GM12878 (cell line): ENCODE data around the gene COQ3. TPM values are rescaled to one million over a fixed set of nuclear protein-coding genes. Genes with fewer than 3 reads are reported as not detected.
A peak's percentile ranks its signal among the peaks of the same experiment; 100 is the strongest.

Experiments used
- CBX5 ChIP-seq: sonication (generic); IDR thresholded peaks from 2 replicates; pipeline ENCODE4 v1.6.1; 2016; ENCODE audit warnings: low read depth, moderate library complexity, mild to moderate bottlenecking, inconsistent platforms
- EZH2 ChIP-seq: IDR thresholded peaks from 2 replicates; pipeline ENCODE4 v1.6.1; 2012; ENCODE audit warnings: low read depth, mild to moderate bottlenecking, control low read depth, inconsistent platforms, low read length, borderline replicate concordance; ENCODE audit not compliant: control insufficient read depth
- GABPA ChIP-seq: IDR thresholded peaks from 2 replicates; pipeline ENCODE4 v1.6.1; 2014; ENCODE audit warnings: antibody characterized with exemption, low read depth, mild to moderate bottlenecking, inconsistent platforms
- GATAD2B ChIP-seq: fragments of 450-650 bp; conservative IDR thresholded peaks from 2 replicates; pipeline ENCODE4 v1.6.1; 2017; ENCODE audit warnings: low read depth, mild to moderate bottlenecking, moderate library complexity
- HCFC1 ChIP-seq: fragments of 150-350 bp; IDR thresholded peaks from 2 replicates; pipeline ENCODE4 v1.6.1; 2014; ENCODE audit warnings: low read length
- LARP7 ChIP-seq: fragments of 450-650 bp; IDR thresholded peaks from 2 replicates; pipeline ENCODE4 v1.6.1; 2017; ENCODE audit warnings: mild to moderate bottlenecking
- MYC ChIP-seq: IDR thresholded peaks from 2 replicates; pipeline ENCODE4 v1.6.1; 2011; ENCODE audit warnings: mild to moderate bottlenecking, low read length, moderate library complexity, inconsistent platforms; ENCODE audit not compliant: insufficient read depth, insufficient replicate concordance, insufficient read length, severe bottlenecking
- NBN ChIP-seq: fragments of 450-650 bp; IDR thresholded peaks from 2 replicates; pipeline ENCODE4 v1.6.1; 2016
- NFYA ChIP-seq: IDR thresholded peaks from 2 replicates; pipeline ENCODE4 v1.6.1; 2011; ENCODE audit warnings: low read depth, mild to moderate bottlenecking, low read length, improper control_type of control experiment, borderline replicate concordance
- POU2F2 ChIP-seq: IDR thresholded peaks from 3 replicates; pipeline ENCODE4 v1.6.1; 2011; ENCODE audit warnings: low read depth, mild to moderate bottlenecking, low read length, borderline replicate concordance
- RELA ChIP-seq: fragments of 450-650 bp; IDR thresholded peaks from 2 replicates; pipeline ENCODE4 v1.8.0; 2014; ENCODE audit warnings: borderline replicate concordance; ENCODE audit not compliant: partially characterized antibody
- SUZ12 ChIP-seq: fragments of 200-600 bp; sonication (generic); IDR thresholded peaks from one replicate; pipeline ENCODE4 v1.6.1; 2018; ENCODE audit warnings: antibody characterized with exemption, mild to moderate bottlenecking; ENCODE audit not compliant: unreplicated experiment
- polyA plus RNA-seq, 11 experiments: library from polyadenylated mRNA; depleted of rRNA in 4 of 11; unstranded in 6 of 11; stranded (reverse) in 5 of 11; fragments of >200 nt; fragmentation: Nextera tagmentation in 4 of 11; fragmentation: Illumina TruSeq in 1 of 11; extraction: Ambion mirVana in 4 of 11; extraction: Trizol in 1 of 11; gene quantifications; 1 replicate in 1 of 11; 2 replicates in 10 of 11; pipeline versions ENCODE4 v1.2.1 to v1.2.3, GENCODE V29; 2011 to 2016; ENCODE audit warnings: inconsistent platforms in 2 of 11, missing spikeins in 2 of 11, low read depth in 1 of 11
- total RNA-seq, 4 experiments: library from RNA; depleted of rRNA in 3 of 4; stranded (reverse); fragments of >200 nt in 3 of 4; fragmentation: Illumina TruSeq in 1 of 4; extraction: Trizol in 1 of 4; gene quantifications; 2 replicates each; pipeline versions ENCODE4 v1.2.1 to v1.2.3, GENCODE V29; 2013 to 2021
- TF ChIP-seq, protein P1 (sequence below): fragments of 450-650 bp; IDR thresholded peaks from 2 replicates; pipeline ENCODE4 v1.6.1; 2018; ENCODE audit warnings: mild to moderate bottlenecking, low read depth, moderate library complexity; ENCODE audit not compliant: partially characterized antibody
- TF ChIP-seq, protein P2 (sequence below): IDR thresholded peaks from 2 replicates; pipeline ENCODE4 v1.6.1; 2011; ENCODE audit warnings: borderline replicate concordance, low read depth, mild to moderate bottlenecking, moderate library complexity, mixed read lengths, low read length; ENCODE audit not compliant: insufficient read depth; ENCODE audit errors: extremely low read length
- TF ChIP-seq, protein P3 (sequence below): fragments of 450-650 bp; formaldehyde crosslinking; IDR thresholded peaks from 2 replicates; pipeline ENCODE4 v1.4.0; 2020; ENCODE audit warnings: mild to moderate bottlenecking, moderate library complexity
- TF ChIP-seq, protein P4 (sequence below): fragments of 450-650 bp; IDR thresholded peaks from 2 replicates; pipeline ENCODE4 v1.6.1; 2017; ENCODE audit warnings: antibody characterized with exemption, mild to moderate bottlenecking, moderate library complexity
- TF ChIP-seq, protein P5 (sequence below): IDR thresholded peaks from 2 replicates; pipeline ENCODE4 v1.6.1; 2012; ENCODE audit warnings: low read depth, low read length, improper control_type of control experiment

COQ3 gene
- total and polyA plus RNA-seq, 10 of the 15 experiments (the other 5 are each of a cell fraction or from before 2014, with no cell fraction given), result 9.3 to 50.6 (median 16.0) TPM

DNA sequence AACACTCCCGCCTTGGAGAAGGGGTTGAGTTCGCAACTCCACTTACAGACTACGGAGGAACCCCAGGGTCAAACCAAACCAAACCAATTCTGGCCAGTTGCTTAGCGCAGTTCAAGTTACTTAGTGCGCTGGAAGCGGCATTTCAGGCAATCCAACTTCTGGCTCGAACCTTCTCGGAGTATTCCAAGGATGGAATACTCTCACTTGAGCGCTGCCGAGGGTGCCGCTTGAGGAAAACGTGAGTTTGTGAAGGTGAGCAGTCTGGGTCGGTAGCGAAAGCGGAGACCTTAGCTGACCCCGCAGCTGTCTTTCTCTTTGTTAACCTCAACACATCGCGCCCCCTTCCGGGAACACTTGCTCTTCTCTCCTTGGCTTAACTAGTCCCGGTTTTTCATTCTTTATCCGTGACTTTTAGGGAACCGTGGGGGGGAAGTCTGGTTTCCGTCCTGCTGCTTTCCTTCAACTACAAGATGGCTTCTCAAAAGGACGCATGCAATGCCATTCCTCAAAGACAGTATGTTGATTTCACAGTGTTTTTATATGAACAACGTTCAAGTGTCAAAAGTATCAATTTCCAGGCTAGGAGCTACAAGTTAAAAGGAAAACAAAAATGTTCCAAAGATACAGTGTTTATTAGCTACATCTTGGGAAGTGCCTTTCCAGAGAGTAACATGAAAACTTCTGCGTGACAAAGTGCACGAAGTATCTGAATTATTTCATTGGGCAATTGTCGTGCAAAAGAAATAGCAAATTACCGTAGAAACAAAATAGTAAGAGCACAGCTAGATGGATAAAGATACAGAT, 31.9 kb upstream of the COQ3 start (continued):
- TF ChIP-seq, protein P1, sequence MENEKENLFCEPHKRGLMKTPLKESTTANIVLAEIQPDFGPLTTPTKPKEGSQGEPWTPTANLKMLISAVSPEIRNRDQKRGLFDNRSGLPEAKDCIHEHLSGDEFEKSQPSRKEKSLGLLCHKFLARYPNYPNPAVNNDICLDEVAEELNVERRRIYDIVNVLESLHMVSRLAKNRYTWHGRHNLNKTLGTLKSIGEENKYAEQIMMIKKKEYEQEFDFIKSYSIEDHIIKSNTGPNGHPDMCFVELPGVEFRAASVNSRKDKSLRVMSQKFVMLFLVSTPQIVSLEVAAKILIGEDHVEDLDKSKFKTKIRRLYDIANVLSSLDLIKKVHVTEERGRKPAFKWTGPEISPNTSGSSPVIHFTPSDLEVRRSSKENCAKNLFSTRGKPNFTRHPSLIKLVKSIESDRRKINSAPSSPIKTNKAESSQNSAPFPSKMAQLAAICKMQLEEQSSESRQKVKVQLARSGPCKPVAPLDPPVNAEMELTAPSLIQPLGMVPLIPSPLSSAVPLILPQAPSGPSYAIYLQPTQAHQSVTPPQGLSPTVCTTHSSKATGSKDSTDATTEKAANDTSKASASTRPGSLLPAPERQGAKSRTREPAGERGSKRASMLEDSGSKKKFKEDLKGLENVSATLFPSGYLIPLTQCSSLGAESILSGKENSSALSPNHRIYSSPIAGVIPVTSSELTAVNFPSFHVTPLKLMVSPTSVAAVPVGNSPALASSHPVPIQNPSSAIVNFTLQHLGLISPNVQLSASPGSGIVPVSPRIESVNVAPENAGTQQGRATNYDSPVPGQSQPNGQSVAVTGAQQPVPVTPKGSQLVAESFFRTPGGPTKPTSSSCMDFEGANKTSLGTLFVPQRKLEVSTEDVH, result no peak
- TF ChIP-seq, protein P2, sequence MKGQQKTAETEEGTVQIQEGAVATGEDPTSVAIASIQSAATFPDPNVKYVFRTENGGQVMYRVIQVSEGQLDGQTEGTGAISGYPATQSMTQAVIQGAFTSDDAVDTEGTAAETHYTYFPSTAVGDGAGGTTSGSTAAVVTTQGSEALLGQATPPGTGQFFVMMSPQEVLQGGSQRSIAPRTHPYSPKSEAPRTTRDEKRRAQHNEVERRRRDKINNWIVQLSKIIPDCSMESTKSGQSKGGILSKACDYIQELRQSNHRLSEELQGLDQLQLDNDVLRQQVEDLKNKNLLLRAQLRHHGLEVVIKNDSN, result no peak
- TF ChIP-seq, protein P3, sequence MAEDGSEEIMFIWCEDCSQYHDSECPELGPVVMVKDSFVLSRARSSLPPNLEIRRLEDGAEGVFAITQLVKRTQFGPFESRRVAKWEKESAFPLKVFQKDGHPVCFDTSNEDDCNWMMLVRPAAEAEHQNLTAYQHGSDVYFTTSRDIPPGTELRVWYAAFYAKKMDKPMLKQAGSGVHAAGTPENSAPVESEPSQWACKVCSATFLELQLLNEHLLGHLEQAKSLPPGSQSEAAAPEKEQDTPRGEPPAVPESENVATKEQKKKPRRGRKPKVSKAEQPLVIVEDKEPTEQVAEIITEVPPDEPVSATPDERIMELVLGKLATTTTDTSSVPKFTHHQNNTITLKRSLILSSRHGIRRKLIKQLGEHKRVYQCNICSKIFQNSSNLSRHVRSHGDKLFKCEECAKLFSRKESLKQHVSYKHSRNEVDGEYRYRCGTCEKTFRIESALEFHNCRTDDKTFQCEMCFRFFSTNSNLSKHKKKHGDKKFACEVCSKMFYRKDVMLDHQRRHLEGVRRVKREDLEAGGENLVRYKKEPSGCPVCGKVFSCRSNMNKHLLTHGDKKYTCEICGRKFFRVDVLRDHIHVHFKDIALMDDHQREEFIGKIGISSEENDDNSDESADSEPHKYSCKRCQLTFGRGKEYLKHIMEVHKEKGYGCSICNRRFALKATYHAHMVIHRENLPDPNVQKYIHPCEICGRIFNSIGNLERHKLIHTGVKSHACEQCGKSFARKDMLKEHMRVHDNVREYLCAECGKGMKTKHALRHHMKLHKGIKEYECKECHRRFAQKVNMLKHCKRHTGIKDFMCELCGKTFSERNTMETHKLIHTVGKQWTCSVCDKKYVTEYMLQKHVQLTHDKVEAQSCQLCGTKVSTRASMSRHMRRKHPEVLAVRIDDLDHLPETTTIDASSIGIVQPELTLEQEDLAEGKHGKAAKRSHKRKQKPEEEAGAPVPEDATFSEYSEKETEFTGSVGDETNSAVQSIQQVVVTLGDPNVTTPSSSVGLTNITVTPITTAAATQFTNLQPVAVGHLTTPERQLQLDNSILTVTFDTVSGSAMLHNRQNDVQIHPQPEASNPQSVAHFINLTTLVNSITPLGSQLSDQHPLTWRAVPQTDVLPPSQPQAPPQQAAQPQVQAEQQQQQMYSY (CRISPR knock-in tag), result no peak
- TF ChIP-seq RELA (peak; percentile 6), HCFC1 (no peak), NFYA (no peak), SUZ12 (no peak), GATAD2B (0 out of 2 replicates have a peak, but pooled peaks have one; percentile 31), GABPA (no peak), LARP7 (no peak; the same call in 1 of the 2 replicates), CBX5 (no peak), NBN (peak; percentile 81), EZH2 (no peak), POU2F2 (no peak), MYC (no peak)
- TF ChIP-seq, protein P4, sequence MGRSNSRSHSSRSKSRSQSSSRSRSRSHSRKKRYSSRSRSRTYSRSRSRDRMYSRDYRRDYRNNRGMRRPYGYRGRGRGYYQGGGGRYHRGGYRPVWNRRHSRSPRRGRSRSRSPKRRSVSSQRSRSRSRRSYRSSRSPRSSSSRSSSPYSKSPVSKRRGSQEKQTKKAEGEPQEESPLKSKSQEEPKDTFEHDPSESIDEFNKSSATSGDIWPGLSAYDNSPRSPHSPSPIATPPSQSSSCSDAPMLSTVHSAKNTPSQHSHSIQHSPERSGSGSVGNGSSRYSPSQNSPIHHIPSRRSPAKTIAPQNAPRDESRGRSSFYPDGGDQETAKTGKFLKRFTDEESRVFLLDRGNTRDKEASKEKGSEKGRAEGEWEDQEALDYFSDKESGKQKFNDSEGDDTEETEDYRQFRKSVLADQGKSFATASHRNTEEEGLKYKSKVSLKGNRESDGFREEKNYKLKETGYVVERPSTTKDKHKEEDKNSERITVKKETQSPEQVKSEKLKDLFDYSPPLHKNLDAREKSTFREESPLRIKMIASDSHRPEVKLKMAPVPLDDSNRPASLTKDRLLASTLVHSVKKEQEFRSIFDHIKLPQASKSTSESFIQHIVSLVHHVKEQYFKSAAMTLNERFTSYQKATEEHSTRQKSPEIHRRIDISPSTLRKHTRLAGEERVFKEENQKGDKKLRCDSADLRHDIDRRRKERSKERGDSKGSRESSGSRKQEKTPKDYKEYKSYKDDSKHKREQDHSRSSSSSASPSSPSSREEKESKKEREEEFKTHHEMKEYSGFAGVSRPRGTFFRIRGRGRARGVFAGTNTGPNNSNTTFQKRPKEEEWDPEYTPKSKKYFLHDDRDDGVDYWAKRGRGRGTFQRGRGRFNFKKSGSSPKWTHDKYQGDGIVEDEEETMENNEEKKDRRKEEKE, result no peak
- TF ChIP-seq, protein P5, sequence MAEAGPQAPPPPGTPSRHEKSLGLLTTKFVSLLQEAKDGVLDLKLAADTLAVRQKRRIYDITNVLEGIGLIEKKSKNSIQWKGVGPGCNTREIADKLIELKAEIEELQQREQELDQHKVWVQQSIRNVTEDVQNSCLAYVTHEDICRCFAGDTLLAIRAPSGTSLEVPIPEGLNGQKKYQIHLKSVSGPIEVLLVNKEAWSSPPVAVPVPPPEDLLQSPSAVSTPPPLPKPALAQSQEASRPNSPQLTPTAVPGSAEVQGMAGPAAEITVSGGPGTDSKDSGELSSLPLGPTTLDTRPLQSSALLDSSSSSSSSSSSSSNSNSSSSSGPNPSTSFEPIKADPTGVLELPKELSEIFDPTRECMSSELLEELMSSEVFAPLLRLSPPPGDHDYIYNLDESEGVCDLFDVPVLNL, result no peak
